Measurements from ENCODE around the gene DLEC1.

DLEC1 gene

DNA sequence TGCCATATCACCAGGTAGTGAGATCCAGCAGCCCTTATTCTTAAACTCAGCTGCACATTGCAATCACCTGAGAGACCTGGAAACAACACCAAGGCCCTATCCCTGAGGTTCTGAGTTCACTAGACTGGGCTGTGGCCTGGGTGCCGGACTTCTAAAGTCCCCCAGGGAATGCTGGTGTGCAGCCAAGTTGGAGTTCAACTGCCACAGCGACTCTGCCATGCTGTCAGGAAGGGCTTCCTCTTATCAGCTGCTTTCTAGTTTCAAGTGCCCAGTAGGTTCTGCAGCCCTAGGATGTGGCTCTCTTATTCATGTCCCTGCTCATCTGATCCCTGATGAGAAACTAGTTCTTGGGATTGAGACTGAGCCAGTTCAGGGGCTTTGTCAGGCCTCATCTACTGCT is 50.2 kb downstream of the DLEC1 start:
- no peak for DNase-seq (ENCODE audit: low spot score)
- TF ChIP-seq, protein P1, sequence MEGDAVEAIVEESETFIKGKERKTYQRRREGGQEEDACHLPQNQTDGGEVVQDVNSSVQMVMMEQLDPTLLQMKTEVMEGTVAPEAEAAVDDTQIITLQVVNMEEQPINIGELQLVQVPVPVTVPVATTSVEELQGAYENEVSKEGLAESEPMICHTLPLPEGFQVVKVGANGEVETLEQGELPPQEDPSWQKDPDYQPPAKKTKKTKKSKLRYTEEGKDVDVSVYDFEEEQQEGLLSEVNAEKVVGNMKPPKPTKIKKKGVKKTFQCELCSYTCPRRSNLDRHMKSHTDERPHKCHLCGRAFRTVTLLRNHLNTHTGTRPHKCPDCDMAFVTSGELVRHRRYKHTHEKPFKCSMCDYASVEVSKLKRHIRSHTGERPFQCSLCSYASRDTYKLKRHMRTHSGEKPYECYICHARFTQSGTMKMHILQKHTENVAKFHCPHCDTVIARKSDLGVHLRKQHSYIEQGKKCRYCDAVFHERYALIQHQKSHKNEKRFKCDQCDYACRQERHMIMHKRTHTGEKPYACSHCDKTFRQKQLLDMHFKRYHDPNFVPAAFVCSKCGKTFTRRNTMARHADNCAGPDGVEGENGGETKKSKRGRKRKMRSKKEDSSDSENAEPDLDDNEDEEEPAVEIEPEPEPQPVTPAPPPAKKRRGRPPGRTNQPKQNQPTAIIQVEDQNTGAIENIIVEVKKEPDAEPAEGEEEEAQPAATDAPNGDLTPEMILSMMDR (conservative IDR thresholded peaks at IDR 0.05; ENCODE audit: low read depth) = no peak
- POLR2A ChIA-PET (ENCODE audit: low non-redundant PET) = no interaction called here
- H3K27ac ChIP-seq = no peak overlapping the region
- CTCF ChIA-PET = no interaction called here

DNA sequence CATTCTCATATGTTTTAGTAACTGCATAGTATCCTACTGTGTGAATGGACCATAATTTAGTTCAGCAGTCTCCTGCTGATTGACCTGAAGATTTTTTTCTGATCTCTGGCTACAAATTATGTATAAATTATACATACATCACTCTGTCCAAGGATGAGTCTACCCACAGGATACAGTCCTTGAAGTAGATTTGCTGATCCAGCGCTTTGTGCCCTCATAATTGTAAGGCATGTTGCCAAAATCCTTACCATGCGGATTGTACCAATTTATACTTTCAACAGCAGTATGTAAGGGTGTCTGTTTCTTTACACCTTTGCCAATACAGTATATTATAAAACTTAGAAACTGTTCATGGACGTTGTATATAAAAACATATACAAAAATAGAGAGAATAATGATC is 51.4 kb downstream of the DLEC1 start:
- H3K27ac ChIP-seq = no peak overlapping the region
- TF ChIP-seq, protein P1 (conservative IDR thresholded peaks at IDR 0.05; ENCODE audit: low read depth) = no peak
- CTCF ChIA-PET = no interaction called here
- no peak for DNase-seq (ENCODE audit: low spot score)
- POLR2A ChIA-PET (ENCODE audit: low non-redundant PET) = no interaction called here

DNA sequence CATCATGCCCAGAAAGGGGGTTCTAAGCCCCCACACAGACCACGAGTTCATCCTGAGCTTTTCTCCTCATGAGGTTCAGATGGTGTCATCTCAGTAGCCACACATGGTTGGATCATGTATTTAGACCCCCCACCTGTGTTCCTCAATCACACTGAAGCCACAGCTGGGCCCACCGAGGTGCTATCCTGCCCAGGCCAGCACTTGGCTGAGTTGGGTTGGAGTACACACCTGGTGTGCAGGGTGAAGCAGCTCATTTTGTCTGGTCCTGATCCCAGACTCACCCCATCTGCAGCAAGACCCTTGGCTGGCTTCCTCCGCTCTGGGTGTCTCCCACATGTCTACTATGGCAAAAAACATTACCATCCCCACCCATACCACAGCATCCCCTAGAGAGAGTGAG is 56.0 kb downstream of the DLEC1 start:
- DNase-seq (ENCODE audit: low spot score) = no peak
- TF ChIP-seq, protein P1 (conservative IDR thresholded peaks at IDR 0.05; ENCODE audit: low read depth) = no peak
- H3K27ac ChIP-seq = no peak overlapping the region
- CTCF ChIA-PET = no interaction called here
- POLR2A ChIA-PET (ENCODE audit: low non-redundant PET) = no interaction called here

DNA sequence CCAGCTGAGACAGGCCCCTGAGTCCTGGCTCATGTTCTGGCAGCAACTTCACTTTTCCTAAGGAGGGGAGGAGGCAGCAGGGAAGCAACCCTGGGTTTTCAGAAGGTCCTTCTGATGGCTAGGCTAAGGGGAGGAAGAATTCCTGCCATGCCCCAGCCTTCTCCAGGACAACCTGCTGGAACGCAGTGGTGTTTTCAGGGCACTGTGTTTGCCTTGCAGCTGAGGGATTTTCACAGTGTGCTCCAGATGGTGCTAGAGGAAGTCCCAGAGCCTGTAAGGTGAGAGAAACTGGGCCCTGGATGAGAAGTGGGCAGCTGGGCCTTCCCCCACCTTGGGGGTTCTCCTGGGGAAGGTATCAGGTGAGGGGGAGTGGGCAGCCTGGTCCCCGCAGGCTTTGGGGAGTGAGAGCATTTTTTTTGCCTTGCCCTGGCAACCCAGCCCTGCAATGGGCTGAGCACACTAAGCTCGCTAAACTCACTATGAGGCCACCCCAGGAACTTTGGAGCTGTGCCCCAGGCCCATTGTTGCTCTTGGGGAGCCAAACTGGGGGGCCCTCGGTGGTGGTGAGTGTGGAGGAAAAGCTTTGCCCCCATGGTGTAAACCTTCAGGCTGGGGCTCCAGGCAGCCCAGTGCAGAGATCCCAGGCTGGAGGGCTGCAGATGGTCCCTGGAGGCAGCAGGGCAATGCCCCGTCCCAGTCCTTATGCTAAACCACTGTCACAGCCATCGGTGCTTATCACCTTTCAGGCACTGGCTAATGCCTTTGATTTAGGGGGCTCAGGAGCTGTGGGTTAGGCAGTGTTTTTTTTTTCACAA is 56.9 kb downstream of the DLEC1 start:
- H3K27ac ChIP-seq = no peak overlapping the region
- CTCF ChIA-PET = interaction anchor here (0.5 kb wide), 1 partner anchor 14 kb away, joined by 3 read pairs; no protein-coding TSS in a partner anchor
- TF ChIP-seq, protein P1 (conservative IDR thresholded peaks at IDR 0.05; ENCODE audit: low read depth) = no peak
- POLR2A ChIA-PET (ENCODE audit: low non-redundant PET) = no interaction called here
- no peak for DNase-seq (ENCODE audit: low spot score)

DNA sequence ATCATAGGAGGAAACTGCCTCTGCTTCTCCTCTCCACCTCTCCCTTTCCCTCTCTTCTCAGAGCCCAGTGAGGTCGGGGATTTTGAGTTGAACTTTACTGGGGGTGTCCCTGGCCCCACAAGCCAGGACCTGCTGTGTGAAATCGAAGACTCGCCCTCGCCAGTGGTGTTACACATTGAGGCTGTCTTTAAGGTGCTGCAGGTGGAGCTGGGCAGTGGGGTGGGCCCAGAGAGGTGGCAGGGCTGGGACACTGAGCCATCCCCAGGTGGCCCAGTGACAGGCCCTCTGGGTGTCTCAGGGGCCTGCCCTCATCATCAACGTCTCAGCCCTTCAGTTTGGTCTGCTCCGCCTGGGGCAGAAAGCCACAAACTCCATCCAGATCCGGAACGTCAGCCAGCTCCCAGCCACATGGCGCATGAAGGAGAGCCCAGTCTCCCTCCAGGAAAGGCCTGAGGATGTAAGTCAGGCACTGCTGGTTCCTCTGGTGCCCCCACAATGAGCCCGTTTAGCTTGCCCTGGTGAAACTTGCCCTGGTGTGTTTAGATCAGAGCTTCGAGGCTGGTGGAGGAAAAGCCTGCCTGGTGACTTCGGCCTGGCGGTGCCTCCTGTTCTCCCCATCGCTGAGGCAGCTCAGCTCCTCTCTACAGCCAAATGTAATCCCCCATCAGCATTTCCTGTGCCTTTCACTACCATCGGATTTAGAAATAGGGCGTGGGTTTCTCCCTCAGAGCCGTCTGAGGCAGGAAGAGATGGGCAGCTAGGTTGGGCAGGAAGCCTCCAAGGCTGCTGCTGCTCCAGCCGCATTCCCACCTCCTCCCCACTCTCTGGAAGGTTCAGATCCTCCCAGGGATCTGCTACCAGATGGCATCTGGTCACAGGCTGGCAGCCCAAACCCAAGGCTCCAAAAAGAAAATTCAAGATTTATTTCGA is 58.7 kb downstream of the DLEC1 start:
- ChIA-PET CTCF (interaction anchor here (0.6 kb wide), 2 partner anchors 233 to 413 kb away, joined by 3 to 5 read pairs; no protein-coding TSS in a partner anchor), POLR2A (ENCODE audit: low non-redundant PET) (no interaction called here)
- DNase-seq (ENCODE audit: low spot score) = no peak
- no peak overlapping the region for H3K27ac ChIP-seq
- TF ChIP-seq, protein P1 (conservative IDR thresholded peaks at IDR 0.05; ENCODE audit: low read depth) = no peak

DNA sequence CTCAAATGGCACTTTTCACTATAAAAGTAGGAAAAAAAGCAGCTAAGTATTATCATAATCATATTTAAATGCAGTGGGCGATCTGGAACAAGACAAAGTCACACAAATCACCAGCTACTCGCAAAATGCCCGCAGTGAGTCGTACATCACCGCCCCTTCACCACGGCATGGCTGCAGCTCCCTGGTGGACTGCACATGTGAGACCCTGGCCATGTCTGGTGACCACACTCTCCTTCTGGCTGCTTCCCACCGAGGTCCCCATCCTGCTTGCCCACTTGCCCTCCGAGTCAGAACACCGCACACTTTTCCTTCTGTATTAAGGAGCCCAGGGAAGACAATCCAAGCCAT is 59.3 kb downstream of the DLEC1 start:
- no peak for DNase-seq (ENCODE audit: low spot score)
- H3K27ac ChIP-seq = no peak overlapping the region
- TF ChIP-seq, protein P1 (conservative IDR thresholded peaks at IDR 0.05; ENCODE audit: low read depth) = no peak
- CTCF ChIA-PET = interaction anchor here (0.6 kb wide), 1 partner anchor 412 kb away, joined by 3 read pairs; no protein-coding TSS in a partner anchor
- POLR2A ChIA-PET (ENCODE audit: low non-redundant PET) = no interaction called here

Measured in RWPE1 (cell line).